HepG2 (cell line): Measurements from ENCODE around the gene CASP6. TPM values are rescaled to one million over a fixed set of nuclear protein-coding genes. Genes with fewer than 3 reads are reported as not detected.

Experiments used
- ATAC-seq: fragments of 200-7000 bp; cut with Tn5 transposase; 3 replicates; pipeline ENCODE4 v1.9.1; 2020; ENCODE audit warnings: mild to moderate bottlenecking, moderate library complexity
- BruUV-seq: library from RNA; stranded (reverse); fragments of 400-500 nt; replicated peaks from 2 replicates; lab custom pipeline; 2021; lab: Mats Ljungman, UMichigan
- CTCF ChIA-PET: fragments of 300-600 bp; formaldehyde crosslinking; extraction: SDS; loops from one replicate; lab custom pipeline; 2021; ENCODE audit warnings: low total read pairs, inconsistent platforms, low intra/inter-chr PET ratio; lab: Yijun Ruan, JAX
- POLR2A ChIA-PET: fragments of 350-600 bp; sonication (Branson Sonifier 250); formaldehyde crosslinking; loops from one replicate; lab custom pipeline; 2020; ENCODE audit warnings: antibody characterized with exemption, inconsistent platforms; lab: Yijun Ruan, JAX
- DNase-seq: peaks from one replicate; pipeline ENCODE4 v3.0.0-alpha.2; 2015; ENCODE audit warnings: low spot score
- FAIRE-seq: peaks from 3 replicates; lab custom pipeline; 2011; peaks lifted over from hg19 to GRCh38; lab: Jason Lieb, UNC
- H2AFZ ChIP-seq: one replicate; pipeline ENCODE4 v1.6.1; 2011; ENCODE audit warnings: low read length, inconsistent platforms
- H3K27ac ChIP-seq: fragments of 300-600 bp; 3 replicates; pipeline ENCODE4 v1.8.0; 2011; ENCODE audit warnings: mixed run types, mild to moderate bottlenecking, mixed read lengths, low read length, inconsistent platforms; ENCODE audit not compliant: insufficient read depth; ENCODE audit errors: extremely low read length
- H3K27me3 ChIP-seq, 2 experiments: fragments of 200-600 bp in 1 of 2; 2 replicates in 1 of 2; 3 replicates in 1 of 2; pipeline versions ENCODE4 v1.6.0 to v1.8.0; 2011; ENCODE audit warnings: low read length in 2 of 2, mild to moderate bottlenecking in 2 of 2, moderate library complexity in 2 of 2, inconsistent platforms in 1 of 2; ENCODE audit not compliant: insufficient read depth in 2 of 2, control insufficient read depth in 1 of 2
- H3K36me3 ChIP-seq, 2 experiments: fragments of 200-600 bp in 1 of 2; replicated peaks in 1 of 2; 2 replicates in 1 of 2; 3 replicates in 1 of 2; pipeline versions ENCODE4 v1.5.1 to v1.8.0; 2011; ENCODE audit warnings: low read length in 2 of 2, inconsistent platforms in 1 of 2; ENCODE audit not compliant: insufficient read depth in 2 of 2, control insufficient read depth in 1 of 2
- H3K4me1 ChIP-seq: 2 replicates; pipeline ENCODE4 v1.5.1; 2012; ENCODE audit warnings: low read length, inconsistent platforms; ENCODE audit not compliant: insufficient read depth
- H3K4me2 ChIP-seq: 2 replicates; pipeline ENCODE4 v1.6.0; 2011; ENCODE audit warnings: low read depth, low read length, inconsistent platforms
- H3K4me3 ChIP-seq, 3 experiments: fragments of 200-600 bp in 1 of 3; sonication (generic), shearing (Covaris generic) in 1 of 3; replicated peaks in 1 of 3; 2 replicates each; pipeline ENCODE4 v1.5.1; 2011 to 2016; ENCODE audit warnings: low read length in 3 of 3, inconsistent platforms in 2 of 3, low read depth in 2 of 3, mild to moderate bottlenecking in 2 of 3, control low read depth in 1 of 3, mixed read lengths in 1 of 3; ENCODE audit not compliant: insufficient read depth in 1 of 3
- H3K79me2 ChIP-seq: one replicate; pipeline ENCODE4 v1.6.1; 2011; ENCODE audit warnings: low read length, inconsistent platforms; ENCODE audit not compliant: insufficient read depth
- H3K9ac ChIP-seq: 2 replicates; pipeline ENCODE4 v1.6.0; 2011; ENCODE audit warnings: mild to moderate bottlenecking, low read depth, low read length, inconsistent platforms; ENCODE audit not compliant: insufficient read depth
- H3K9me3 ChIP-seq: 2 replicates; pipeline ENCODE4 v1.5.1; 2012; ENCODE audit warnings: mild to moderate bottlenecking, low read length
- H4K20me1 ChIP-seq: 2 replicates; pipeline ENCODE4 v1.6.0; 2011; ENCODE audit warnings: inconsistent platforms, mild to moderate bottlenecking, low read length, moderate library complexity; ENCODE audit not compliant: insufficient read depth
- HMG20A ChIP-seq: IDR thresholded peaks from 2 replicates; pipeline ENCODE4 v1.6.1; 2016; ENCODE audit warnings: borderline replicate concordance
- SRSF1 ChIP-seq: fragments of 200-400 bp; formaldehyde crosslinking; optimal IDR thresholded peaks from 2 replicates; pipeline ENCODE3; 2017; ENCODE audit warnings: mild to moderate bottlenecking, low read depth, low read length, moderate library complexity
- TCF7L2 ChIP-seq: IDR thresholded peaks from 2 replicates; pipeline ENCODE4 v1.6.1; 2011; ENCODE audit warnings: mild to moderate bottlenecking, low read depth, low read length, moderate library complexity
- TP53 ChIP-seq: sonication (generic); formaldehyde crosslinking; conservative IDR thresholded peaks from 2 replicates; pipeline ENCODE4 v1.4.0; 2020; ENCODE audit warnings: missing genetic modification reagents
- ZNF569 ChIP-seq: sonication (generic); formaldehyde crosslinking; IDR thresholded peaks from 2 replicates; pipeline ENCODE4 v1.5.0; 2020; ENCODE audit warnings: mild to moderate bottlenecking, missing genetic modification reagents, moderate library complexity, borderline replicate concordance
- ZNF790 ChIP-seq: sonication (generic); formaldehyde crosslinking; IDR thresholded peaks from 2 replicates; pipeline ENCODE4 v1.8.0; 2022; ENCODE audit warnings: missing genetic modification reagents, mild to moderate bottlenecking, borderline replicate concordance
- in situ Hi-C: cut with HindIII; loops from 2 replicates; pipeline ENCODE4 v1.10.0; 2017; ENCODE audit warnings: low pct_unique_long_range_greater_than_20kb; ENCODE audit not compliant: extremely low pct_ligation_motif_present
- intact Hi-C: fragments of 100-400 bp; cut with micrococcal nuclease; formaldehyde crosslinking; loops from one replicate; pipeline ENCODE4 v1.10.0; 2022; ENCODE audit not compliant: unreplicated experiment
- polyA plus RNA-seq, 8 experiments: library from polyadenylated mRNA; depleted of rRNA in 3 of 8; stranded (reverse) in 7 of 8; unstranded in 1 of 8; fragments of >200 nt; fragmentation: Illumina TruSeq in 4 of 8; extraction: Trizol in 4 of 8; gene quantifications; 2 replicates each; pipeline versions ENCODE4 v1.2.1 to v1.2.3, GENCODE V29; 2011 to 2016; ENCODE audit warnings: low read depth in 4 of 8, missing spikeins in 1 of 8, mixed read lengths in 1 of 8; ENCODE audit not compliant: insufficient read depth in 1 of 8
- total RNA-seq, 5 experiments: library from RNA; depleted of rRNA; stranded (reverse); fragments of >200 nt; fragmentation: Illumina TruSeq; extraction: Trizol; gene quantifications; 2 replicates each; pipeline ENCODE4 v1.2.3, GENCODE V29; 2016; ENCODE audit warnings: low read depth in 1 of 5
- TF ChIP-seq, protein P1 (sequence below): sonication (generic); formaldehyde crosslinking; IDR thresholded peaks from 2 replicates; pipeline ENCODE4 v1.8.1; 2023; ENCODE audit warnings: missing genetic modification reagents, inconsistent platforms, borderline replicate concordance
- TF ChIP-seq, protein P2 (sequence below): sonication (generic); formaldehyde crosslinking; conservative IDR thresholded peaks from 2 replicates; pipeline ENCODE4 v1.4.0; 2020; ENCODE audit warnings: missing genetic modification reagents
- TF ChIP-seq, protein P3 (sequence below): sonication (generic); formaldehyde crosslinking; IDR thresholded peaks from 2 replicates; pipeline ENCODE4 v1.4.0; 2020; ENCODE audit warnings: missing genetic modification reagents, borderline replicate concordance
- TF ChIP-seq, protein P4 (sequence below): sonication (generic); formaldehyde crosslinking; IDR thresholded peaks from 2 replicates; pipeline ENCODE4 v1.5.0; 2020; ENCODE audit warnings: mild to moderate bottlenecking, missing genetic modification reagents, moderate library complexity
- TF ChIP-seq, protein P5 (sequence below): sonication (generic); formaldehyde crosslinking; IDR thresholded peaks from 2 replicates; pipeline ENCODE4 v1.4.0; 2020; ENCODE audit warnings: missing genetic modification reagents
- TF ChIP-seq, protein P6 (sequence below): sonication (generic); formaldehyde crosslinking; IDR thresholded peaks from 2 replicates; pipeline ENCODE4 v1.5.1; 2020; ENCODE audit warnings: missing genetic modification reagents, mild to moderate bottlenecking, borderline replicate concordance

The CASP6 gene
- total and polyA plus RNA-seq, 2 of the 13 experiments (the other 11 are each of a cell fraction or from before 2014, with no cell fraction given), result 19.7 to 34.6 TPM

DNA sequence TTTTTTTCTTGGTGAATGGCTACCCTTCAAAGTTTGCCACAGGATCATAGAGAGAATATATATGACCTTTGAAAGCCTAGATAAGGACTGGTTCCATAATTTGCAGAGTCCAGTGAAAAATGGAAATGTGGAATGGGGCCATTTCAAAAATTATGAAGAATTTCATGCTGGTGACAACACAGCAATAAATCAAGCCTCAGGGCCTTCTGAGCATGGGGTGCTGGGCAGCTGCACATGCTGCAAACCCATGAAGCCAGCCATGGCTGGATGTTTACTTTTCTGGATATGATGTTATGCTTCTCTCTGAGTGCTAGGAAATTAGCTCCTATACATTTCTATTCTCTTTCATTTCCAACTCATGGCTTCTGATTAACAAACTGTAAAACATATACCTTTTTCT, 42.6 kb upstream of the CASP6 start:
- Histone ChIP-seq H3K4me2 (no peak overlapping the region), H2AFZ (no peak overlapping the region), H3K79me2 (no peaks in the 10 kb centered on the region), H3K27ac (no peak overlapping the region), H3K27me3 (no peaks in the 10 kb centered on the region), H3K9me3 (no peaks in the 10 kb centered on the region), H3K4me3 (no peak overlapping the region), H4K20me1 (no peaks in the 10 kb centered on the region), H3K4me1 (no peaks in the 10 kb centered on the region), H3K9ac (no peak overlapping the region), H3K36me3 (peaks cover 18 to 67% of the 10 kb centered on the region in 2 experiments)
- TF ChIP-seq, protein P1, sequence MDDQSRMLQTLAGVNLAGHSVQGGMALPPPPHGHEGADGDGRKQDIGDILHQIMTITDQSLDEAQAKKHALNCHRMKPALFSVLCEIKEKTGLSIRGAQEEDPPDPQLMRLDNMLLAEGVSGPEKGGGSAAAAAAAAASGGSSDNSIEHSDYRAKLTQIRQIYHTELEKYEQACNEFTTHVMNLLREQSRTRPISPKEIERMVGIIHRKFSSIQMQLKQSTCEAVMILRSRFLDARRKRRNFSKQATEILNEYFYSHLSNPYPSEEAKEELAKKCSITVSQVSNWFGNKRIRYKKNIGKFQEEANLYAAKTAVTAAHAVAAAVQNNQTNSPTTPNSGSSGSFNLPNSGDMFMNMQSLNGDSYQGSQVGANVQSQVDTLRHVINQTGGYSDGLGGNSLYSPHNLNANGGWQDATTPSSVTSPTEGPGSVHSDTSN (CRISPR knock-in tag), result no peak
- TF ChIP-seq HMG20A (CRISPR knock-in tag), result no peak
- no peak for TF ChIP-seq SRSF1
- no peak for TF ChIP-seq ZNF569 (CRISPR knock-in tag)
- no peak for TF ChIP-seq TCF7L2
- TF ChIP-seq, protein P2, sequence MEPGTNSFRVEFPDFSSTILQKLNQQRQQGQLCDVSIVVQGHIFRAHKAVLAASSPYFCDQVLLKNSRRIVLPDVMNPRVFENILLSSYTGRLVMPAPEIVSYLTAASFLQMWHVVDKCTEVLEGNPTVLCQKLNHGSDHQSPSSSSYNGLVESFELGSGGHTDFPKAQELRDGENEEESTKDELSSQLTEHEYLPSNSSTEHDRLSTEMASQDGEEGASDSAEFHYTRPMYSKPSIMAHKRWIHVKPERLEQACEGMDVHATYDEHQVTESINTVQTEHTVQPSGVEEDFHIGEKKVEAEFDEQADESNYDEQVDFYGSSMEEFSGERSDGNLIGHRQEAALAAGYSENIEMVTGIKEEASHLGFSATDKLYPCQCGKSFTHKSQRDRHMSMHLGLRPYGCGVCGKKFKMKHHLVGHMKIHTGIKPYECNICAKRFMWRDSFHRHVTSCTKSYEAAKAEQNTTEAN (CRISPR knock-in tag), result no peak
- TF ChIP-seq, protein P3, sequence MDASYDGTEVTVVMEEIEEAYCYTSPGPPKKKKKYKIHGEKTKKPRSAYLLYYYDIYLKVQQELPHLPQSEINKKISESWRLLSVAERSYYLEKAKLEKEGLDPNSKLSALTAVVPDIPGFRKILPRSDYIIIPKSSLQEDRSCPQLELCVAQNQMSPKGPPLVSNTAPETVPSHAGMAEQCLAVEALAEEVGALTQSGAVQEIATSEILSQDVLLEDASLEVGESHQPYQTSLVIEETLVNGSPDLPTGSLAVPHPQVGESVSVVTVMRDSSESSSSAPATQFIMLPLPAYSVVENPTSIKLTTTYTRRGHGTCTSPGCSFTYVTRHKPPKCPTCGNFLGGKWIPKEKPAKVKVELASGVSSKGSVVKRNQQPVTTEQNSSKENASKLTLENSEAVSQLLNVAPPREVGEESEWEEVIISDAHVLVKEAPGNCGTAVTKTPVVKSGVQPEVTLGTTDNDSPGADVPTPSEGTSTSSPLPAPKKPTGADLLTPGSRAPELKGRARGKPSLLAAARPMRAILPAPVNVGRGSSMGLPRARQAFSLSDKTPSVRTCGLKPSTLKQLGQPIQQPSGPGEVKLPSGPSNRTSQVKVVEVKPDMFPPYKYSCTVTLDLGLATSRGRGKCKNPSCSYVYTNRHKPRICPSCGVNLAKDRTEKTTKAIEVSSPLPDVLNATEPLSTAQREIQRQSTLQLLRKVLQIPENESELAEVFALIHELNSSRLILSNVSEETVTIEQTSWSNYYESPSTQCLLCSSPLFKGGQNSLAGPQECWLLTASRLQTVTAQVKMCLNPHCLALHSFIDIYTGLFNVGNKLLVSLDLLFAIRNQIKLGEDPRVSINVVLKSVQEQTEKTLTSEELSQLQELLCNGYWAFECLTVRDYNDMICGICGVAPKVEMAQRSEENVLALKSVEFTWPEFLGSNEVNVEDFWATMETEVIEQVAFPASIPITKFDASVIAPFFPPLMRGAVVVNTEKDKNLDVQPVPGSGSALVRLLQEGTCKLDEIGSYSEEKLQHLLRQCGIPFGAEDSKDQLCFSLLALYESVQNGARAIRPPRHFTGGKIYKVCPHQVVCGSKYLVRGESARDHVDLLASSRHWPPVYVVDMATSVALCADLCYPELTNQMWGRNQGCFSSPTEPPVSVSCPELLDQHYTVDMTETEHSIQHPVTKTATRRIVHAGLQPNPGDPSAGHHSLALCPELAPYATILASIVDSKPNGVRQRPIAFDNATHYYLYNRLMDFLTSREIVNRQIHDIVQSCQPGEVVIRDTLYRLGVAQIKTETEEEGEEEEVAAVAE (CRISPR knock-in tag), result no peak
- TF ChIP-seq, protein P4, sequence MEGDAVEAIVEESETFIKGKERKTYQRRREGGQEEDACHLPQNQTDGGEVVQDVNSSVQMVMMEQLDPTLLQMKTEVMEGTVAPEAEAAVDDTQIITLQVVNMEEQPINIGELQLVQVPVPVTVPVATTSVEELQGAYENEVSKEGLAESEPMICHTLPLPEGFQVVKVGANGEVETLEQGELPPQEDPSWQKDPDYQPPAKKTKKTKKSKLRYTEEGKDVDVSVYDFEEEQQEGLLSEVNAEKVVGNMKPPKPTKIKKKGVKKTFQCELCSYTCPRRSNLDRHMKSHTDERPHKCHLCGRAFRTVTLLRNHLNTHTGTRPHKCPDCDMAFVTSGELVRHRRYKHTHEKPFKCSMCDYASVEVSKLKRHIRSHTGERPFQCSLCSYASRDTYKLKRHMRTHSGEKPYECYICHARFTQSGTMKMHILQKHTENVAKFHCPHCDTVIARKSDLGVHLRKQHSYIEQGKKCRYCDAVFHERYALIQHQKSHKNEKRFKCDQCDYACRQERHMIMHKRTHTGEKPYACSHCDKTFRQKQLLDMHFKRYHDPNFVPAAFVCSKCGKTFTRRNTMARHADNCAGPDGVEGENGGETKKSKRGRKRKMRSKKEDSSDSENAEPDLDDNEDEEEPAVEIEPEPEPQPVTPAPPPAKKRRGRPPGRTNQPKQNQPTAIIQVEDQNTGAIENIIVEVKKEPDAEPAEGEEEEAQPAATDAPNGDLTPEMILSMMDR (CRISPR knock-in tag), result no peak
- TF ChIP-seq, protein P5, sequence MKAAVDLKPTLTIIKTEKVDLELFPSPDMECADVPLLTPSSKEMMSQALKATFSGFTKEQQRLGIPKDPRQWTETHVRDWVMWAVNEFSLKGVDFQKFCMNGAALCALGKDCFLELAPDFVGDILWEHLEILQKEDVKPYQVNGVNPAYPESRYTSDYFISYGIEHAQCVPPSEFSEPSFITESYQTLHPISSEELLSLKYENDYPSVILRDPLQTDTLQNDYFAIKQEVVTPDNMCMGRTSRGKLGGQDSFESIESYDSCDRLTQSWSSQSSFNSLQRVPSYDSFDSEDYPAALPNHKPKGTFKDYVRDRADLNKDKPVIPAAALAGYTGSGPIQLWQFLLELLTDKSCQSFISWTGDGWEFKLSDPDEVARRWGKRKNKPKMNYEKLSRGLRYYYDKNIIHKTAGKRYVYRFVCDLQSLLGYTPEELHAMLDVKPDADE (CRISPR knock-in tag), result no peak
- no peak for TF ChIP-seq TP53
- TF ChIP-seq ZNF790 (CRISPR knock-in tag), result no peak
- TF ChIP-seq, protein P6, sequence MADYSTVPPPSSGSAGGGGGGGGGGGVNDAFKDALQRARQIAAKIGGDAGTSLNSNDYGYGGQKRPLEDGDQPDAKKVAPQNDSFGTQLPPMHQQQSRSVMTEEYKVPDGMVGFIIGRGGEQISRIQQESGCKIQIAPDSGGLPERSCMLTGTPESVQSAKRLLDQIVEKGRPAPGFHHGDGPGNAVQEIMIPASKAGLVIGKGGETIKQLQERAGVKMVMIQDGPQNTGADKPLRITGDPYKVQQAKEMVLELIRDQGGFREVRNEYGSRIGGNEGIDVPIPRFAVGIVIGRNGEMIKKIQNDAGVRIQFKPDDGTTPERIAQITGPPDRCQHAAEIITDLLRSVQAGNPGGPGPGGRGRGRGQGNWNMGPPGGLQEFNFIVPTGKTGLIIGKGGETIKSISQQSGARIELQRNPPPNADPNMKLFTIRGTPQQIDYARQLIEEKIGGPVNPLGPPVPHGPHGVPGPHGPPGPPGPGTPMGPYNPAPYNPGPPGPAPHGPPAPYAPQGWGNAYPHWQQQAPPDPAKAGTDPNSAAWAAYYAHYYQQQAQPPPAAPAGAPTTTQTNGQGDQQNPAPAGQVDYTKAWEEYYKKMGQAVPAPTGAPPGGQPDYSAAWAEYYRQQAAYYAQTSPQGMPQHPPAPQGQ (CRISPR knock-in tag), result no peak
- no TSS peak for BruUV-seq
- in situ Hi-C loops (no loop called here), intact Hi-C loops (loop anchor here (5.0 kb wide), 1 partner anchor 71 kb away; the partner anchor contains the start of gene GAR1)
- FAIRE-seq (no peak), ATAC-seq (no peak), DNase-seq (no peak)
- ChIA-PET CTCF (no interaction called here), POLR2A (no interaction called here)
